A549 (cell line): ENCODE data around the gene MYH15. TPM values are rescaled to one million over a fixed set of nuclear protein-coding genes. Genes with fewer than 3 reads are reported as not detected.

Source experiments
- ATAC-seq, 2 experiments: fragments of 200-7000 bp in 1 of 2; fragments of >200 bp in 1 of 2; cut with Nextera tagmentation in 1 of 2; cut with Tn5 transposase in 1 of 2; 3 replicates each; pipeline versions ENCODE4 v1.8.0 to v1.9.1; 2018 to 2020; ENCODE audit warnings: mild to moderate bottlenecking in 1 of 2, moderate library complexity in 1 of 2
- CTCF ChIA-PET: fragments of 300-600 bp; sonication (Branson Sonifier 250); formaldehyde crosslinking; extraction: SDS; loops from one replicate; lab custom pipeline; 2021; ENCODE audit warnings: antibody characterized with exemption, inconsistent platforms; lab: Yijun Ruan, JAX
- POLR2A ChIA-PET: fragments of 350-600 bp; formaldehyde crosslinking; extraction: SDS; loops from one replicate; lab custom pipeline; 2021; ENCODE audit warnings: antibody characterized with exemption, inconsistent platforms; lab: Yijun Ruan, JAX
- DNase-seq, 2 experiments: peaks; one replicate each; pipeline versions ENCODE4 v3.0.0 to v3.0.0-alpha.2; 2011 to 2016; ENCODE audit warnings: low read depth in 1 of 2, low spot score in 1 of 2
- FAIRE-seq: peaks from 2 replicates; lab custom pipeline; 2011; peaks lifted over from hg19 to GRCh38; lab: Jason Lieb, UNC
- H3K27ac ChIP-seq, 2 experiments: fragments of >200 bp; sonication (Bioruptor Twin); formaldehyde crosslinking; 3 replicates each; pipeline ENCODE4 v1.5.1; 2016 to 2017
- H3K4me1 ChIP-seq: fragments of >200 bp; sonication (Bioruptor Twin); formaldehyde crosslinking; 3 replicates; pipeline ENCODE4 v1.6.1; 2016
- H3K4me2 ChIP-seq: fragments of >200 bp; sonication (Bioruptor Twin); formaldehyde crosslinking; 3 replicates; pipeline ENCODE4 v1.6.1; 2016
- H3K4me3 ChIP-seq: fragments of >200 bp; sonication (Bioruptor Twin); formaldehyde crosslinking; 3 replicates; pipeline ENCODE4 v1.5.1; 2016
- H3K9me3 ChIP-seq: fragments of >200 bp; sonication (Bioruptor Twin); formaldehyde crosslinking; 3 replicates; pipeline ENCODE4 v1.6.1; 2016
- BCL3 ChIP-seq: fragments of >200 bp; sonication (Bioruptor Twin); formaldehyde crosslinking; IDR thresholded peaks from 3 replicates; pipeline ENCODE4 v1.6.1; 2016
- CEBPB ChIP-seq, 2 experiments: fragments of >200 bp in 1 of 2; sonication (Bioruptor Twin) in 1 of 2; formaldehyde crosslinking in 1 of 2; IDR thresholded peaks; 2 replicates each; pipeline ENCODE4 v1.6.1; 2012 to 2016
- CHD2 ChIP-seq: fragments of 150-350 bp; IDR thresholded peaks from 2 replicates; pipeline ENCODE4 v1.6.1; 2014; ENCODE audit warnings: low read length; ENCODE audit not compliant: partially characterized antibody
- EHF ChIP-seq: fragments of 250-450 bp; sonication (Bioruptor Pico); IDR thresholded peaks from 2 replicates; pipeline ENCODE4 v1.5.0; 2020; ENCODE audit warnings: mild to moderate bottlenecking
- ESRRA ChIP-seq: fragments of 150-350 bp; IDR thresholded peaks from 2 replicates; pipeline ENCODE4 v1.6.1; 2014; ENCODE audit warnings: mild to moderate bottlenecking, low read length, borderline replicate concordance
- HOXA7 ChIP-seq: fragments of 250-450 bp; sonication (Bioruptor Pico); IDR thresholded peaks from 2 replicates; pipeline ENCODE4 v1.5.0; 2020; ENCODE audit warnings: mild to moderate bottlenecking, moderate library complexity
- MAFK ChIP-seq: fragments of 450-650 bp; IDR thresholded peaks from 2 replicates; pipeline ENCODE4 v1.6.1; 2014; ENCODE audit not compliant: partially characterized antibody
- MYC ChIP-seq: IDR thresholded peaks from 2 replicates; pipeline ENCODE4 v1.6.1; 2012; ENCODE audit warnings: mild to moderate bottlenecking, inconsistent platforms, low read length, improper control_type of control experiment, borderline replicate concordance
- RCOR1 ChIP-seq: fragments of 150-350 bp; IDR thresholded peaks from 2 replicates; pipeline ENCODE4 v1.6.1; 2014; ENCODE audit warnings: antibody characterized with exemption, low read length, low read depth
- SREBF2 ChIP-seq: fragments of 450-650 bp; IDR thresholded peaks from 2 replicates; pipeline ENCODE4 v1.6.1; 2014; ENCODE audit warnings: mild to moderate bottlenecking, moderate library complexity
- USF2 ChIP-seq: fragments of 450-650 bp; IDR thresholded peaks from 2 replicates; pipeline ENCODE4 v1.6.1; 2014; ENCODE audit warnings: antibody characterized with exemption
- WGBS: methylation state at CpG from one replicate; pipeline ENCODE4 v1.1.6; 2017; ENCODE audit errors: missing lambda C conversion rate; 5-methylcytosine and 5-hydroxymethylcytosine counted together
- polyA plus RNA-seq, 4 experiments: library from polyadenylated mRNA; depleted of rRNA in 3 of 4; stranded (reverse); fragments of >200 nt; fragmentation: RNase III in 1 of 4; extraction: RNeasy Plus Mini Kit Qiagen cat#74134 plus additional on column Dnase treatment in 1 of 4; gene quantifications; 2 replicates in 3 of 4; 3 replicates in 1 of 4; pipeline ENCODE4 v1.2.3, GENCODE V29; 2011 to 2017
- TF ChIP-seq, protein P1 (sequence below): fragments of 150-350 bp; IDR thresholded peaks from 2 replicates; pipeline ENCODE4 v1.6.1; 2014; ENCODE audit warnings: low read depth, mild to moderate bottlenecking, low read length
- TF ChIP-seq, protein P2 (sequence below): fragments of 250-450 bp; sonication (Bioruptor Pico); IDR thresholded peaks from 2 replicates; pipeline ENCODE4 v1.5.0; 2020; ENCODE audit warnings: low read depth, mild to moderate bottlenecking, moderate library complexity
- TF ChIP-seq, protein P3 (sequence below): IDR thresholded peaks from 2 replicates; pipeline ENCODE4 v1.6.1; 2012

The MYH15 gene
- polyA plus RNA-seq, 2 of the 4 experiments (the other 2 are of a cell fraction): 0.39 to 1.7 TPM

DNA sequence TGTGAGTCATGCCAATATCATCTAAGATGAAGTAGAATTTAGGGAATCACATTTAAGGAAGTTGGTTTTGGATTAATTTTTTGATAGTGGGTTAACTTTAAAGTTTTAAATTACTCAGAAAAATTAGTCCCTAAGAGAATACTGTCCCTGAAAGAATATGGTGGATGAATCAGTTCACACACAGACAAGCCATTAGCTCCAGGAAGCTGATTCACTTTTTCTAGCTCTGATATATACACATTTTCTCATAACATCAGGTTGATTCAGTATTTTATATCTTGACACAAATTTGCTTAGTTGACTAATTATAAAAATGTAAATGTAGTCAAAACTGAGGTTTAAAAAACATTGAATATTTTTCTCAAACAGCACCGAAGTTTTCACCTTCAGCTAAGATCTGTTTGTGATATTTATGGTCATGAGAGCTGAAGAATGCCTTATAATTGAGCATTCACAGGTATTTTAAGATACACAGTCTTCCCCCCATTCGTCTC lies 55.1 kb downstream of the MYH15 start:
- H3K4me3 ChIP-seq: no peak overlapping the region
- peak; percentile 75 for TF ChIP-seq MAFK
- TF ChIP-seq, protein P1, sequence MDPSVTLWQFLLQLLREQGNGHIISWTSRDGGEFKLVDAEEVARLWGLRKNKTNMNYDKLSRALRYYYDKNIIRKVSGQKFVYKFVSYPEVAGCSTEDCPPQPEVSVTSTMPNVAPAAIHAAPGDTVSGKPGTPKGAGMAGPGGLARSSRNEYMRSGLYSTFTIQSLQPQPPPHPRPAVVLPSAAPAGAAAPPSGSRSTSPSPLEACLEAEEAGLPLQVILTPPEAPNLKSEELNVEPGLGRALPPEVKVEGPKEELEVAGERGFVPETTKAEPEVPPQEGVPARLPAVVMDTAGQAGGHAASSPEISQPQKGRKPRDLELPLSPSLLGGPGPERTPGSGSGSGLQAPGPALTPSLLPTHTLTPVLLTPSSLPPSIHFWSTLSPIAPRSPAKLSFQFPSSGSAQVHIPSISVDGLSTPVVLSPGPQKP: no peak
- TF ChIP-seq, protein P2, sequence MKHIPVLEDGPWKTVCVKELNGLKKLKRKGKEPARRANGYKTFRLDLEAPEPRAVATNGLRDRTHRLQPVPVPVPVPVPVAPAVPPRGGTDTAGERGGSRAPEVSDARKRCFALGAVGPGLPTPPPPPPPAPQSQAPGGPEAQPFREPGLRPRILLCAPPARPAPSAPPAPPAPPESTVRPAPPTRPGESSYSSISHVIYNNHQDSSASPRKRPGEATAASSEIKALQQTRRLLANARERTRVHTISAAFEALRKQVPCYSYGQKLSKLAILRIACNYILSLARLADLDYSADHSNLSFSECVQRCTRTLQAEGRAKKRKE: no peak
- no peak overlapping the region for H3K27ac ChIP-seq
- ChIA-PET POLR2A (no interaction called here), CTCF (no interaction called here)
- ATAC-seq: no peak
- DNase-seq: no peak
- no peak for FAIRE-seq
- no peaks in the 10 kb centered on the region for H3K9me3 ChIP-seq
- no peak overlapping the region for H3K4me2 ChIP-seq
- WGBS: 22% methylated on average over 2 of the region's 2 CpGs
- H3K4me1 ChIP-seq: 0 out of 3 replicates have a peak, but pooled peaks cover 3% of the 10 kb centered on the region

- FAIRE-seq: no peak
- H3K4me2 ChIP-seq: no peak overlapping the region
- POLR2A ChIA-PET: no interaction called here
Observed at GRCh38 chr3:108453565-108453964, 56.8 kb downstream of the MYH15 start.

DNA sequence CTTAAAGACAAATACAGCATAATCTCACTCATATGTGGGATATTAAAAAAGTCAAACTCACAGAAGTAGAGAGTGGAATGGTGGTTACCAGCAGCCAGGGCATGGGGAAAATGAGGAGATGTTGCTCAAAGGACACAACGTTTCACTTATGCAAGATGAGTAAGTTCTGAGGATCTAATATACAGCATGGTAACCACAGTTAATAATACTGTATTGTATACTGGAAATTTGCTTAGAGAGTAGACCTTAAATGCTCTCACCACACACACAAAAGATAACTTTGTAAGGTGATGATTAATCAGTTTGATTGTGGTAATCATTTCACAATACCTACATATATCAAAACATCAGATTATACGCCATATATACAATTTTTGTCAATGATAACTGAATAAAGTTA lies 60.0 kb downstream of the MYH15 start:
- Histone ChIP-seq H3K4me2 (no peak overlapping the region), H3K9me3 (peaks cover 3% of the 10 kb centered on the region; the same call in 1 of the 3 replicates), H3K4me3 (no peak overlapping the region), H3K27ac (no peak overlapping the region), H3K4me1 (no peaks in the 10 kb centered on the region)
- CTCF ChIA-PET: no interaction called here
- no peak for FAIRE-seq
- no peak for DNase-seq
- ATAC-seq: no peak
- WGBS: 10% methylated on average over 2 of the region's 2 CpGs
- no peak for TF ChIP-seq EHF (CRISPR knock-in tag)
- TF ChIP-seq RCOR1: no peak
- no peak for TF ChIP-seq USF2
- POLR2A ChIA-PET: no interaction called here

More at GRCh38 chr3:108453565-108453964, 56.8 kb downstream of the MYH15 start:
- CTCF ChIA-PET: no interaction called here
- TF ChIP-seq, protein P3, sequence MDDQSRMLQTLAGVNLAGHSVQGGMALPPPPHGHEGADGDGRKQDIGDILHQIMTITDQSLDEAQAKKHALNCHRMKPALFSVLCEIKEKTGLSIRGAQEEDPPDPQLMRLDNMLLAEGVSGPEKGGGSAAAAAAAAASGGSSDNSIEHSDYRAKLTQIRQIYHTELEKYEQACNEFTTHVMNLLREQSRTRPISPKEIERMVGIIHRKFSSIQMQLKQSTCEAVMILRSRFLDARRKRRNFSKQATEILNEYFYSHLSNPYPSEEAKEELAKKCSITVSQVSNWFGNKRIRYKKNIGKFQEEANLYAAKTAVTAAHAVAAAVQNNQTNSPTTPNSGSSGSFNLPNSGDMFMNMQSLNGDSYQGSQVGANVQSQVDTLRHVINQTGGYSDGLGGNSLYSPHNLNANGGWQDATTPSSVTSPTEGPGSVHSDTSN: no peak
- DNase-seq: no peak
- no peak for ATAC-seq
- Histone ChIP-seq H3K9me3 (no peaks in the 10 kb centered on the region), H3K4me1 (no peaks in the 10 kb centered on the region), H3K4me3 (no peak overlapping the region), H3K27ac (no peak overlapping the region)
- WGBS: 5% methylated on average over 1 of the region's 1 CpG

DNA sequence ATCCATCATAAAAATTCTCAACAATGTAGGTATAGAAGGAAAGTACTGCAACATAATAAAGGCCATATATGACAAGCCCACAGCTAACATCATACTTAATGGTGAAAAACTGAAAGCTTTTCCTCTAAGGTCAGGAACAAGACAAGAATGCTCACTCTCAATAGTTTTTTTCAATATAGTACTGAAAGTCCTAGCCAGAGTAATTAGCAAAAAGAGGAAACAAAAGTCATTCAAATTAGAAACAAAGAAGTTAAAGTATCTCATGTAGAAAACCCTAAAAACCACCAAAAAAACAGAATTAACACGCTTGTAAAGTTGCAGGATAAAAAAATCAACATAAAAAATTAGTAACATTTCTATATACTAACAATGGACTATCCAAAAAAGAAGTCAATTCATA lies 61.8 kb downstream of the MYH15 start:
- FAIRE-seq: no peak

More for the DNA sequence above, 61.8 kb downstream of the MYH15 start:
- 31% methylated on average over 1 of the region's 1 CpG for WGBS
- no peak overlapping the region for H3K27ac ChIP-seq
- TF ChIP-seq ESRRA (no peak), HOXA7 (CRISPR knock-in tag) (no peak), CEBPB (IDR thresholded peaks at IDR 0.05) (no peak), MYC (no peak), SREBF2 (no peak), BCL3 (no peak), CHD2 (no peak), RCOR1 (no peak)
- no peaks in the 10 kb centered on the region for H3K4me1 ChIP-seq
- CTCF ChIA-PET: no interaction called here
- ATAC-seq (no peak), DNase-seq (no peak)
- POLR2A ChIA-PET: no interaction called here
- H3K9me3 ChIP-seq: peaks cover 3% of the 10 kb centered on the region; the same call in 1 of the 3 replicates
- H3K4me3 ChIP-seq: no peak overlapping the region
- no peak overlapping the region for H3K4me2 ChIP-seq
